ENCODE measurements around the gene HS3ST5.

DNA sequence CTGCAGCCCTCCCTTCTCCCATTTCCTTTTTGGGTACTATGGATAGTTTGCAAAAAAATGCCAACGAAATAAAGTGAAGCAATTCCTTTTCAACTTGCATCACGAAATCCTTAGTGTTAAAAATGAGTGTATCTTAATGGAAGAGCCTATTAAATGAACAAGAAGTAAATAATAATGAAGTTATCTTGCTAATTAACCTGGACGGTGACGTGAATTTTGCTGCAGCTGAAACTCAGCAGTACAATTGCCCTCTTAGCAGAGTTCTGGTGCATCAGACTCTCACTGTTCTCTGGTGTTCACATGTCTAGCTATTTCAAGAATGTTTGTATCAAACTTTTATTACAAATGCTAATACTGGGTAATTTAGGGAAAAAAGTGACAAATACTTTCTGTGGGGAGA, 252.2 kb downstream of the HS3ST5 start:
- TF ChIP-seq, protein P1, sequence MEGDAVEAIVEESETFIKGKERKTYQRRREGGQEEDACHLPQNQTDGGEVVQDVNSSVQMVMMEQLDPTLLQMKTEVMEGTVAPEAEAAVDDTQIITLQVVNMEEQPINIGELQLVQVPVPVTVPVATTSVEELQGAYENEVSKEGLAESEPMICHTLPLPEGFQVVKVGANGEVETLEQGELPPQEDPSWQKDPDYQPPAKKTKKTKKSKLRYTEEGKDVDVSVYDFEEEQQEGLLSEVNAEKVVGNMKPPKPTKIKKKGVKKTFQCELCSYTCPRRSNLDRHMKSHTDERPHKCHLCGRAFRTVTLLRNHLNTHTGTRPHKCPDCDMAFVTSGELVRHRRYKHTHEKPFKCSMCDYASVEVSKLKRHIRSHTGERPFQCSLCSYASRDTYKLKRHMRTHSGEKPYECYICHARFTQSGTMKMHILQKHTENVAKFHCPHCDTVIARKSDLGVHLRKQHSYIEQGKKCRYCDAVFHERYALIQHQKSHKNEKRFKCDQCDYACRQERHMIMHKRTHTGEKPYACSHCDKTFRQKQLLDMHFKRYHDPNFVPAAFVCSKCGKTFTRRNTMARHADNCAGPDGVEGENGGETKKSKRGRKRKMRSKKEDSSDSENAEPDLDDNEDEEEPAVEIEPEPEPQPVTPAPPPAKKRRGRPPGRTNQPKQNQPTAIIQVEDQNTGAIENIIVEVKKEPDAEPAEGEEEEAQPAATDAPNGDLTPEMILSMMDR (conservative IDR thresholded peaks at IDR 0.05 in 1 of 2, IDR thresholded peaks at IDR 0.05 in 1 of 2; ENCODE audit: low read depth in 1 of 2, low read length in 2 of 2) = no peak
- no peak for TF ChIP-seq EZH2 (IDR thresholded peaks at IDR 0.05; ENCODE audit: low read length, missing control alignments)

Data from fibroblast of lung (primary cell).